ENCODE data around the gene MED13L.
"Not testable (repeated sequence)": the region's sequence is repeated elsewhere in the genome, so short reads cannot be mapped to it uniquely, and the experiment has no call there.

DNA sequence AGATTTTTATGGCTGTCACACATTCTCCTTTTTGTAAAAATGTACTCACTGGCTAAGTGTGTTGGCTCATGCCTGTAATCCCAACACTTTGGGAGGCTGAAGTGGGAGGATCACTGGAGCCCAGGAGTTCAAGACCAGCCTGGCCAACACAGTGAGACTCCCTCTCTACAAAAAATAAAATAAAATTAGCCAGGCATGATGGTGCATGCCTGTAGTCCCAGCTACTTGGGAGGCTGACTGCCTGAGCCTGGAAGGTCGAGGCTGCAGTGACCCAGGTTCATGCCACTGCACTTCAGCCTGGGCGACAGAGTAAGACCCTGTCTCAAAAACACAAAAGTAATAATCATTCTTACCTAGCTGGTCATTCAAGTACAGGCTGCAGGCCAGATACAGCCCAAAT lies 300.7 kb downstream of the MED13L start:
- TF ChIP-seq FOXK2 (IDR thresholded peaks at IDR 0.05); HDGF (IDR thresholded peaks at IDR 0.05; ENCODE audit: borderline replicate concordance); NFRKB (IDR thresholded peaks at IDR 0.05); SP1 (IDR thresholded peaks at IDR 0.05): not testable (repeated sequence)

All from HEK293T (cell line).